GM19240 (cell line): Measurements from ENCODE around the gene ZC3H10.
"Not testable (repeated sequence)": the region's sequence is repeated elsewhere in the genome, so short reads cannot be mapped to it uniquely, and the experiment has no call there.

ENCODE experiments used
- DNase-seq: peaks from one replicate; pipeline ENCODE4 v3.0.0; 2011; ENCODE audit warnings: low spot score; ENCODE audit not compliant: insufficient read length

Gene ZC3H10, protein sequence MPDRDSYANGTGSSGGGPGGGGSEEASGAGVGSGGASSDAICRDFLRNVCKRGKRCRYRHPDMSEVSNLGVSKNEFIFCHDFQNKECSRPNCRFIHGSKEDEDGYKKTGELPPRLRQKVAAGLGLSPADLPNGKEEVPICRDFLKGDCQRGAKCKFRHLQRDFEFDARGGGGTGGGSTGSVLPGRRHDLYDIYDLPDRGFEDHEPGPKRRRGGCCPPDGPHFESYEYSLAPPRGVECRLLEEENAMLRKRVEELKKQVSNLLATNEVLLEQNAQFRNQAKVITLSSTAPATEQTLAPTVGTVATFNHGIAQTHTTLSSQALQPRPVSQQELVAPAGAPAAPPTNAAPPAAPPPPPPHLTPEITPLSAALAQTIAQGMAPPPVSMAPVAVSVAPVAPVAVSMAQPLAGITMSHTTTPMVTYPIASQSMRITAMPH

GRCh38 chr12:56117778-56118687 lies at the start of gene ZC3H10:
TSS of gene ZC3H10 (plus strand) at chr12:56118266. CDS start at chr12:56120563, 2,297 bp downstream.
- DNase-seq, result peak; percentile 62

- DNase-seq, result no peak
Observed at GRCh38 chr12:56071648-56072047, 46.4 kb upstream of the ZC3H10 start.

GRCh38 chr12:56074396-56074795 lies 43.7 kb upstream of the ZC3H10 start:
- no peak for DNase-seq

GRCh38 chr12:56077966-56078365 lies 40.1 kb upstream of the ZC3H10 start:
- DNase-seq, result not testable (repeated sequence)

GRCh38 chr12:56078427-56078826 lies 39.6 kb upstream of the ZC3H10 start:
- DNase-seq, result no peak

DNA sequence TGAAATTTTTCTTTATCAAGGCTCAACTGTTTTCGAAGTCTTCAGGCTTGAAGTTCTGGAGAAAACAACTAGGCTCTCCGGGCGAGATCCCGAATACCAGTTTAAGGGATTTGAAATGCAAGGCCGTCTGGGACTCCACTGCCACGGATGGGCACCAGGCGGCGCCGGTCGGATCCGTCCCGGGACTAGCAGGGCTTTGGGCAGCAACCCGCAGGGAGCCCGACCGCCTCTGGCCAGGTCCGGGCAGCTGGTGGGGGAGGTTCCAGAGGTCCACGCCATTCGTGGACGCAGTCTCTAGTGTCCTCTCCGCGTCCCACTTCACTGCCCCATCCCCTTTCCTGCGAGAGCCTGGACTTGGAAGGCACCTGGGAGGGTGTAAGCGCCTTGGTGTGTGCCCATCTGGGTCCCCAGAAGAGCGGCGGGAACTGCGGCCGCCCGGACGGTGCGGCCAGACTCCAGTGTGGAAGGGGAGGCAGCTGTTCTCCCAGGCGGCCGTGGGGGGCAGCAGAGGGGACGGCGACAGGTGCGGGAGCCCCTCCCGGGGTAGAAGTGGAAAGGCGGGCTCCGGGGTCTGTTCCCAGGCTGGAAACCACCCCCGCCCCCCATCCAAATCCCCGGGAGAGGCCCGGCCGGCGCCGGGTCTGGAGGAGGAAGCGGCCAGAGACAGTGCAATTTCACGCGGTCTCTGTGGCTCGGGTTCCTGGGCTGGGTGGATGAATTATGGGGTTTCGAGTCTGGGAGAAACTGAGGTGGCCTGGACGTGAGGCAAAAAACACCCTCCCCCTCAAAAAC lies 38.9 kb upstream of the ZC3H10 start:
- DNase-seq, result peak; percentile 65

DNA sequence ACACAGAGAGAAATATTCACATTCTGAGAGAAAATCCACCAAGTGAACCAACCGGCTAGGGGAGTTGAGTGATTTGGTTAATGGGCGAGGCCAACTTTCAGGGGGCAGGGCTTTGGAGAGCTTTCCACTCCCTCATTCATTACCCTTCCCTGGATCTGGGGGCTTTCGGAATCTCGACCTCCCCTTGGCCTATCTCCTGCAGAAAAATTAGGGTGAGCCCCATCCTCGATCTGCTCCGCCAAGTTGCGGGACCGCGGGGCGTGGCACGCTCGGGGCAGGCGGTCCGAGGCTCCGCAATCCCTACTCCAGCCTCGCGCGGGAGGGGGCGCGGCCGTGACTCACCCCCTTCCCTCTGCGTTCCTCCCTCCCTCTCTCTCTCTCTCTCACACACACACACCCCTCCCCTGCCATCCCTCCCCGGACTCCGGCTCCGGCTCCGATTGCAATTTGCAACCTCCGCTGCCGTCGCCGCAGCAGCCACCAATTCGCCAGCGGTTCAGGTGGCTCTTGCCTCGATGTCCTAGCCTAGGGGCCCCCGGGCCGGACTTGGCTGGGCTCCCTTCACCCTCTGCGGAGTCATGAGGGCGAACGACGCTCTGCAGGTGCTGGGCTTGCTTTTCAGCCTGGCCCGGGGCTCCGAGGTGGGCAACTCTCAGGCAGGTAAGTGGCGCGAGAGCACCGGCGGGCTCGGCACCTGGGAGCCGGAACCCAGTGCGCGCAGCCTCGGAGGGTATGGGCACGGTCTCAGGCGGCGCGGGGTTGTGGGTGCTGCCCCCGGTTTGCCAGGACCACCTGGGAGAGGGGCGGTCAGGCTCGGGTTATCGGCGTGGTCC lies 38.1 kb upstream of the ZC3H10 start, which contains the start of gene ERBB3:
TSS of gene ERBB3 (plus strand) at position 443 of the 833 bp plus-strand sequence. CDS start at position 579, 136 bp downstream.
- DNase-seq, result no peak

DNA sequence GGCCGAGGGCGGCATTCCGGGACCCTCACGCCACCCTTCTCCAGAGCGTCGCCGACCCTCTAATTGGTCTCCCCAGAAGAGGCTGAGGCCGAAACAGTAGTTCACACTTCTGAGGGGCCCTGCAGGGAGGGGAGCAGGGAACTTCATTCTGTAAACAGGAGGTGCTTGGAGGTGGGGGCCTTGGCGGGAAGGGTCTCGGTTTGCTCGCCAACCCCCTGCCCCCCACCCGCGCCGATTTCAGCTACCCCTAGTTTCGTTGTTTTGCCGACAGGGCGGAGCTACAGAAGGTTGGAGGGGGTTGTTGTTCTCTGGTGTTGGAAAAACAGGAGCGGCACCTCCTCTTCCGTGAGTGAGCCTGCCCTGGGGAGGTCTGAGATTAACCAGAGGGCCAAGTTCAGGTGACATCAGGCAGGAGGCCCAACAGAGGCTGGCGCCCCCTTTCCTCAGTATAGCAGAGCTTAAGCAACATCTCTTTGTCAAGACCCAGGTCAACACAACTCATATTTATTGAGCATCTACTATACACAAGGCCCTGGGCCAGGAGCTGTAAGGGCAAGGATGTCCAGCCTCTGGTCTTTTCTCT lies 37.4 kb upstream of the ZC3H10 start:
- DNase-seq, result no peak

- no peak for DNase-seq
Observed at GRCh38 chr12:56081393-56082347, 36.4 kb upstream of the ZC3H10 start.

DNA sequence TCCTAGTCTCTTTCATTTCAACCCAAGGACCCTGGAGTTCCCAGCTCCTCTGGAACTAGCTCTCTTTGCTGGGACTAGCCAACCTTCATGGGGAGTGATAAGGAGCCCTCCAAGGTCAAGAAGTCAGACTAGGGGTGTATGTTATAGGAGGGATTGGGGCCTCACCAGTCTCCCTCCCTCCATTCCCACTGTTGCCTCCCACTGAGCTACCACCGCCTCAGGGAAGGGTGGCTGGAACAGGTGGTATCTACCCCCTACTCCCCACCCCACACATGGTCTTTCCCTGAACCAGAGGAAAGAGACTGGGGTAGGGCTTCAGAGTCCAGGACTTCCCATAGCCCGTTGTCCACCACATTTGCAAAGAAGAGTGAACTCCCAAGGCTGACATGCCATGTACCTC lies 35.7 kb upstream of the ZC3H10 start:
- DNase-seq, result no peak

- no peak for DNase-seq
Observed at GRCh38 chr12:56082967-56083366, 35.1 kb upstream of the ZC3H10 start.

DNA sequence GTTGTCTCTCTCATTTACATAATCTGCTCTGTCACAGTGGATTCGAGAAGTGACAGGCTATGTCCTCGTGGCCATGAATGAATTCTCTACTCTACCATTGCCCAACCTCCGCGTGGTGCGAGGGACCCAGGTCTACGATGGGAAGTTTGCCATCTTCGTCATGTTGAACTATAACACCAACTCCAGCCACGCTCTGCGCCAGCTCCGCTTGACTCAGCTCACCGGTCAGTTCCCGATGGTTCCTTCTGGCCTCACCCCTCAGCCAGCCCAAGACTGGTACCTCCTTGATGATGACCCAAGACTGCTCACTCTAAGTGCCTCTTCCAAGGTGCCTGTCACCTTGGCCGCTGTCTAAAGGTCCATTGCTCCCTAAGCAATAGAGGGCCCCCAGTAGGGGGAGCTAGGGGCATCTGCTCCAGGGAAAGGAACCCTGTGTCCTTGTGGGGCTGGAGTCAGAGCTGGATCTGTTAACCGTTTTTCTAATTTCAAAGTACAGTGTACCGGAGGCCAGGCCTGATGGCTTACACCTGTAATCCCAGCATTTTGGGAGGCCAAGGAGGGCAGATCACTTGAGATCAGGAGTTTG lies 33.0 kb upstream of the ZC3H10 start:
- DNase-seq, result no peak

DNA sequence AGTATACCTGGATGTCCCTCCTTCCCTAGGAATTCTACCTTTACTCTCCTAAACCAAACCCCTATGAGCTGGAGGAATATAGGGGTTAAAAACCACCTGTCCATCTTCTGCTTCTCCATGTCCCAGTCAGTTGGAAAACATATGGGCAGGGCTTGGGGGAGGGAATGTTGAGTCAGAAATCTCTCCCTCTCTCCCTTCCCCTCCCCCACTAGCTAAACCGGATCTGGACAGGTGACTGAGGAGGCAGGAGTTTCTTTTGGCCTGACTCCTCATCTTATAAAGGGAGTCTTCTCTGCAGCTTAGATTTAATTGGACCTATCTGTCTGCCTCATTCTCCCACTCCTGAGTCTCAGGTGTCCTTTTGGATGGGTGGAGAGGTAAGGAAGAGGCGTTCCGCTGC lies 32.0 kb upstream of the ZC3H10 start:
- DNase-seq, result no peak

DNA sequence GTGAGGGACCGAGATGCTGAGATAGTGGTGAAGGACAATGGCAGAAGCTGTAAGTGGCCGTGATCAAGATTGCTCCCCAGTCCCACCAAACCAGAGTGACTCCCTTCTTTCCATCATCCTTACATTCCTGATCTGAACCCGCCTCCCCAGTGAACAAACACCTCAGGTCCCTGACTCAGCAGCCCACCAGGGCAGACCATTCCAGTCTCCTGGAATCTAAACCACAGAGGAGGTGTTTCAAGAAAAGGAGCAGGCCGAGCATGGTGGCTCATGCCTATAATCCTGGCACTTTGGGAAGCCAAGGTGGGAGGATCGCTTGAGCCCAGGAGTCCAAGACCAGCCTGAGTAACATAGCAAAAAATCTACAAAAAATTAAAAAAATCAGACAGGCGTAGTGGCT lies 31.5 kb upstream of the ZC3H10 start:
- DNase-seq, result no peak

- DNase-seq, result no peak
Observed at GRCh38 chr12:56087220-56087619, 30.8 kb upstream of the ZC3H10 start.

DNA sequence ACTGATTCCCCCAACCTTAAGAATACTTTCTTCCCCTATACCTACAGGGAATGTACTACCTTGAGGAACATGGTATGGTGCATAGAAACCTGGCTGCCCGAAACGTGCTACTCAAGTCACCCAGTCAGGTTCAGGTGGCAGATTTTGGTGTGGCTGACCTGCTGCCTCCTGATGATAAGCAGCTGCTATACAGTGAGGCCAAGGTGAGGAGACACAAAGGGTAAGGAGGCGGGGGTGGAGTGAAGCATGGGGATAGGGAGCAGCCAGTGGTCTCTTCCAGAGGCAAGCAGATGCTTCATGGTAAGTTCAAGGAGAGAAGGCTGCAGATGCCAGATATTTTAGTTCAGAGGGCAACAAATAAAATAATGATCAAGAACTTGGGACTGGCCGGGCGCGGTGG lies 20.3 kb upstream of the ZC3H10 start:
- no peak for DNase-seq

DNA sequence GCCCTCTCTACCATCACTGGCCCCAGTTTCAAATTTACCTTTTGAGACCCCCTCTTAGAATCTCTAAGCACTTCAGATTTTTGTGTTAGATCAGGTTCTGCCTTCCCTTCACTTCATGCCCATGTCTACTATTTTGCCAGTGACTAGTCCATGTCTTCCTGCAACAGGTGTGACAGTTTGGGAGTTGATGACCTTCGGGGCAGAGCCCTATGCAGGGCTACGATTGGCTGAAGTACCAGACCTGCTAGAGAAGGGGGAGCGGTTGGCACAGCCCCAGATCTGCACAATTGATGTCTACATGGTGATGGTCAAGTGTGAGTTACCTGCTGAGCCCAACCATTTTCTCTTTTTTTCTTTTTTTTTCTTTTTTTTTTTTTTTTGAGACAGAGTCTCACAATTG lies 19.5 kb upstream of the ZC3H10 start:
- no peak for DNase-seq

DNA sequence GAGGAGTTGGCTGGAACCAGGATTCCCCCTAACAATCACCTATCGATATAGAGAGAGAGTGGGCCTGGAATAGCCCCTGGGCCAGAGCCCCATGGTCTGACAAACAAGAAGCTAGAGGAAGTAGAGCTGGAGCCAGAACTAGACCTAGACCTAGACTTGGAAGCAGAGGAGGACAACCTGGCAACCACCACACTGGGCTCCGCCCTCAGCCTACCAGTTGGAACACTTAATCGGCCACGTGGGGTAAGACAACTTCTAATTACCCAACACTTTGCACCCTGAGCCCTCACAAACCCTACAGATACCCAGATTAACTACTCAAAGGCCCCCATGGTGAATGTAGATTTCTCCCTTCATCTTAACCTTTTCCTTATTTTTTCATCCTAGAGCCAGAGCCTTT lies 18.3 kb upstream of the ZC3H10 start:
- no peak for DNase-seq

GRCh38 chr12:56101045-56101444 lies 17.0 kb upstream of the ZC3H10 start:
- no peak for DNase-seq
